H1 (cell line): ENCODE results near the gene DNER. TPM values are rescaled to one million over a fixed set of nuclear protein-coding genes. Genes with fewer than 3 reads are reported as not detected.

Source experiments
- BRCA1 ChIP-seq: IDR thresholded peaks from 2 replicates; pipeline ENCODE4 v1.6.1; 2012; ENCODE audit warnings: low read depth, low read length, improper control_type of control experiment
- CREB1 ChIP-seq: IDR thresholded peaks from 2 replicates; pipeline ENCODE4 v1.6.1; 2012; ENCODE audit warnings: inconsistent platforms
- CTBP2 ChIP-seq: IDR thresholded peaks from 2 replicates; pipeline ENCODE4 v1.7.0; 2011; ENCODE audit warnings: borderline replicate concordance, mild to moderate bottlenecking, moderate library complexity, mixed read lengths, low read length; ENCODE audit not compliant: insufficient read depth, insufficient read length
- HDAC2 ChIP-seq, 2 experiments: fragments of 300-600 bp in 1 of 2; sonication (generic) in 1 of 2; IDR thresholded peaks; 2 replicates each; pipeline ENCODE4 v1.6.1; 2011 to 2012; ENCODE audit warnings: low read depth in 2 of 2, low read length in 2 of 2, mild to moderate bottlenecking in 2 of 2, moderate library complexity in 2 of 2, borderline replicate concordance in 1 of 2, inconsistent platforms in 1 of 2
- JUND ChIP-seq: IDR thresholded peaks from 2 replicates; pipeline ENCODE4 v1.6.1; 2011; ENCODE audit warnings: mild to moderate bottlenecking, improper control_type of control experiment, low read length
- KDM4A ChIP-seq: IDR thresholded peaks from one replicate; pipeline ENCODE4 v1.7.1; 2012; ENCODE audit warnings: low read depth, mild to moderate bottlenecking, moderate library complexity, low read length, inconsistent platforms; ENCODE audit not compliant: severe bottlenecking
- POLR2AphosphoS5 ChIP-seq: IDR thresholded peaks from 2 replicates; pipeline ENCODE4 v1.6.1; 2011; ENCODE audit warnings: low read depth, low read length
- SAP30 ChIP-seq: fragments of 300-600 bp; sonication (generic); IDR thresholded peaks from 2 replicates; pipeline ENCODE4 v1.7.1; 2012; ENCODE audit warnings: low read length, moderate library complexity, mild to moderate bottlenecking, inconsistent platforms; ENCODE audit not compliant: insufficient read depth, insufficient replicate concordance
- SP4 ChIP-seq: IDR thresholded peaks from 2 replicates; pipeline ENCODE4 v1.6.1; 2012; ENCODE audit warnings: low read length, inconsistent platforms
- TBP ChIP-seq: IDR thresholded peaks from 2 replicates; pipeline ENCODE4 v1.6.1; 2011; ENCODE audit warnings: low read depth, low read length, improper control_type of control experiment
- TEAD4 ChIP-seq: IDR thresholded peaks from 2 replicates; pipeline ENCODE4 v1.6.1; 2012; ENCODE audit warnings: low read depth, low read length, inconsistent platforms, mixed read lengths
- polyA plus RNA-seq, 7 experiments: library from polyadenylated mRNA; depleted of rRNA in 3 of 7; stranded (reverse) in 5 of 7; unstranded in 2 of 7; fragments of >200 nt in 5 of 7; fragments of 200-250 nt in 2 of 7; gene quantifications; 1 replicate in 5 of 7; 2 replicates in 1 of 7; 4 replicates in 1 of 7; pipeline versions ENCODE4 v1.2.1 to v1.2.3, GENCODE V29; 2011 to 2013; ENCODE audit warnings: missing spikeins in 2 of 7, mixed read lengths in 2 of 7
- total RNA-seq: library from RNA; stranded (reverse); fragmentation: NEBNext Ultra II Directional; extraction: Animal tissue kit (Norgen Biotek cat#: 25700); gene quantifications from 2 replicates; pipeline ENCODE4 v1.2.1, GENCODE V29; 2021

DNER gene
- total and polyA plus RNA-seq, 2 of the 8 experiments (the other 6 are each of a cell fraction or from before 2014, with no cell fraction given) = 6.8 to 16.3 TPM

GRCh38 chr2:229714736-229715541 is 584 bp upstream of the DNER start (continued):
- TF ChIP-seq POLR2AphosphoS5 = no peak
- TF ChIP-seq TEAD4 = peak; percentile 44; the same call in 1 of the 2 replicates
- TF ChIP-seq JUND = no peak
- peak; percentile 49 for TF ChIP-seq KDM4A
- peak; percentile 60 for TF ChIP-seq SAP30
- no peak for TF ChIP-seq CREB1
- TF ChIP-seq HDAC2 (IDR thresholded peaks at IDR 0.05; ENCODE audit: borderline replicate concordance in 1 of 2, low read depth in 2 of 2, low read length in 2 of 2) = peak; percentile 78 to 86; a peak in 2 of 4 replicates
- peak; percentile 56 for TF ChIP-seq CTBP2
- no peak for TF ChIP-seq SP4
- no peak for TF ChIP-seq BRCA1
- 0 out of 2 replicates have a peak, but pooled peaks have one; percentile 17 for TF ChIP-seq TBP
